Measurements from ENCODE around the gene KXD1.

KXD1 gene

GRCh38 chr19:18603958-18604819, 46.5 kb downstream of the KXD1 start:
- DNase-seq: no peak

- no peak for DNase-seq
Observed at GRCh38 chr19:18604820-18605159, 47.1 kb downstream of the KXD1 start.

GRCh38 chr19:18605196-18605545, 47.5 kb downstream of the KXD1 start:
- no peak for DNase-seq

GRCh38 chr19:18605546-18606280, 48.0 kb downstream of the KXD1 start:
- DNase-seq: no peak

- DNase-seq: no peak
Observed at GRCh38 chr19:18606281-18607225, 48.9 kb downstream of the KXD1 start, which contains the start of gene CRLF1. TSS of gene CRLF1 (minus strand) at chr19:18606799. CDS start at chr19:18606656, 143 bp downstream.

- no peak for DNase-seq
Observed at GRCh38 chr19:18607226-18608101, 49.8 kb downstream of the KXD1 start.

GRCh38 chr19:18608102-18608804, 50.6 kb downstream of the KXD1 start:
- DNase-seq: no peak

- no peak for DNase-seq
Observed at GRCh38 chr19:18608805-18609716, 51.4 kb downstream of the KXD1 start.

GRCh38 chr19:18609717-18610051, 52.0 kb downstream of the KXD1 start:
- no peak for DNase-seq

GRCh38 chr19:18610245-18610555, 52.5 kb downstream of the KXD1 start:
- DNase-seq: no peak

- DNase-seq: no peak
Observed at GRCh38 chr19:18610556-18611326, 53.1 kb downstream of the KXD1 start.

- no peak for DNase-seq
Observed at GRCh38 chr19:18611327-18612050, 53.8 kb downstream of the KXD1 start.

- no peak for DNase-seq
Observed at GRCh38 chr19:18612051-18612771, 54.5 kb downstream of the KXD1 start.

- DNase-seq: no peak
Observed at GRCh38 chr19:18612772-18613588, 55.3 kb downstream of the KXD1 start, which contains the start of gene TMEM59L. TSS of gene TMEM59L (plus strand) at chr19:18612870. CDS start at chr19:18612959, 89 bp downstream.

GRCh38 chr19:18613589-18614234, 56.0 kb downstream of the KXD1 start:
- no peak for DNase-seq

GRCh38 chr19:18616023-18616422, 58.4 kb downstream of the KXD1 start:
- no peak for DNase-seq

GRCh38 chr19:18617562-18617961, 59.9 kb downstream of the KXD1 start:
- no peak for DNase-seq
